Endothelial cell of umbilical vein (primary cell): Measurements from ENCODE around the gene PHACTR1. TPM values are rescaled to one million over a fixed set of nuclear protein-coding genes. Genes with fewer than 3 reads are reported as not detected.

Experiments used
- BruUV-seq: library from RNA; stranded (reverse); fragments of 400-500 nt; replicated peaks from 2 replicates; lab custom pipeline; 2021; lab: Mats Ljungman, UMichigan
- CTCF ChIA-PET: fragments of 300-600, 350-600 bp; sonication (Branson Sonifier 250); formaldehyde crosslinking; loops from one replicate; lab custom pipeline; 2021; ENCODE audit warnings: antibody characterized with exemption, inconsistent platforms; lab: Charles Lee
- POLR2A ChIA-PET: fragments of 300-600, 350-600 bp; sonication (Branson Sonifier 250); formaldehyde crosslinking; loops from one replicate; lab custom pipeline; 2021; ENCODE audit warnings: antibody characterized with exemption, inconsistent platforms; lab: Charles Lee
- DNase-seq: peaks from one replicate; pipeline ENCODE4 v3.0.0-alpha.2; 2011; ENCODE audit warnings: low read depth, low spot score
- FAIRE-seq: peaks from 2 replicates; lab custom pipeline; 2011; peaks lifted over from hg19 to GRCh38; lab: Jason Lieb, UNC
- H2AFZ ChIP-seq: 2 replicates; pipeline ENCODE4 v1.6.0; 2012; ENCODE audit warnings: low read depth, low read length, control low read depth, inconsistent platforms
- H3K27ac ChIP-seq: 2 replicates; pipeline ENCODE4 v1.5.1; 2011; ENCODE audit warnings: low read depth, mild to moderate bottlenecking, control low read depth, low read length, moderate library complexity; ENCODE audit not compliant: insufficient read depth
- H3K27me3 ChIP-seq, 2 experiments: 2 replicates each; pipeline versions ENCODE4 v1.6.0 to v1.6.1; 2011; ENCODE audit warnings: low read length in 2 of 2, mixed read lengths in 1 of 2; ENCODE audit not compliant: control insufficient read depth in 2 of 2, insufficient read depth in 2 of 2
- H3K36me3 ChIP-seq, 2 experiments: 2 replicates in 1 of 2; 3 replicates in 1 of 2; pipeline ENCODE4 v1.5.1; 2011; ENCODE audit warnings: low read length in 2 of 2, mild to moderate bottlenecking in 1 of 2, moderate library complexity in 1 of 2; ENCODE audit not compliant: control insufficient read depth in 2 of 2, insufficient read depth in 2 of 2; ENCODE audit errors: extremely low read depth in 1 of 2
- H3K4me1 ChIP-seq: 3 replicates; pipeline ENCODE4 v1.5.1; 2011; ENCODE audit warnings: mild to moderate bottlenecking, low read length; ENCODE audit not compliant: control insufficient read depth, insufficient read depth; ENCODE audit errors: extremely low read depth
- H3K4me2 ChIP-seq: 2 replicates; pipeline ENCODE4 v1.6.1; 2011; ENCODE audit warnings: low read length, control low read depth, mixed read lengths; ENCODE audit not compliant: insufficient read depth
- H3K4me3 ChIP-seq, 3 experiments: fragments of 200-600 bp in 1 of 3; sonication (generic), shearing (Covaris generic) in 1 of 3; replicated peaks in 1 of 3; 2 replicates each; pipeline ENCODE4 v1.5.1; 2011 to 2016; ENCODE audit warnings: control low read depth in 3 of 3, low read length in 3 of 3, mild to moderate bottlenecking in 2 of 3, inconsistent platforms in 1 of 3, low read depth in 1 of 3, moderate library complexity in 1 of 3; ENCODE audit not compliant: insufficient read depth in 1 of 3
- H3K79me2 ChIP-seq: 2 replicates; pipeline ENCODE4 v1.6.0; 2012; ENCODE audit warnings: low read length, inconsistent platforms; ENCODE audit not compliant: control insufficient read depth, insufficient read depth
- H3K9ac ChIP-seq: replicated peaks from 2 replicates; pipeline ENCODE3; 2011; ENCODE audit warnings: low read length, control low read depth; ENCODE audit not compliant: insufficient read depth; ENCODE audit errors: extremely low read depth
- H3K9me1 ChIP-seq: replicated peaks from 3 replicates; pipeline ENCODE4 v1.6.0; 2011; ENCODE audit warnings: mild to moderate bottlenecking, low read length; ENCODE audit not compliant: control insufficient read depth, insufficient read depth; ENCODE audit errors: extremely low read depth
- H3K9me3 ChIP-seq: replicated peaks from 2 replicates; pipeline ENCODE4 v1.5.1; 2012; ENCODE audit warnings: low read length, inconsistent platforms; ENCODE audit not compliant: control insufficient read depth, insufficient read depth
- H4K20me1 ChIP-seq: replicated peaks from 2 replicates; pipeline ENCODE3; 2011; ENCODE audit warnings: mild to moderate bottlenecking, low read length; ENCODE audit not compliant: control insufficient read depth, insufficient read depth; ENCODE audit errors: extremely low read depth
- CTCF ChIP-seq, 2 donors: IDR thresholded peaks; 1 replicate in 1 of 2; 2 replicates in 1 of 2; pipeline ENCODE4 v1.5.1; 2011; ENCODE audit warnings: low read length in 2 of 2, mild to moderate bottlenecking in 2 of 2, moderate library complexity in 2 of 2, control low read depth in 1 of 2, inconsistent platforms in 1 of 2, low read depth in 1 of 2; ENCODE audit not compliant: insufficient read depth in 1 of 2; ENCODE audit errors: extremely low read depth in 1 of 2
- EZH2 ChIP-seq: IDR thresholded peaks from 2 replicates; pipeline ENCODE4 v1.6.1; 2012; ENCODE audit warnings: borderline replicate concordance, low read depth, mild to moderate bottlenecking, moderate library complexity, low read length, inconsistent platforms; ENCODE audit not compliant: severe bottlenecking
- FOS ChIP-seq: IDR thresholded peaks from 2 replicates; pipeline ENCODE4 v1.6.1; 2011; ENCODE audit warnings: mild to moderate bottlenecking, low read length, moderate library complexity, borderline replicate concordance; ENCODE audit not compliant: insufficient read depth
- GATA2 ChIP-seq: IDR thresholded peaks from 2 replicates; pipeline ENCODE4 v1.7.0; 2011; ENCODE audit warnings: low read depth, mild to moderate bottlenecking, moderate library complexity, mixed read lengths, low read length; ENCODE audit not compliant: insufficient read length, insufficient read depth
- JUN ChIP-seq: IDR thresholded peaks from 2 replicates; pipeline ENCODE4 v1.6.1; 2011; ENCODE audit warnings: borderline replicate concordance, low read depth; ENCODE audit not compliant: insufficient read length, insufficient read depth
- MAX ChIP-seq: IDR thresholded peaks from 2 replicates; pipeline ENCODE4 v1.6.1; 2011; ENCODE audit not compliant: insufficient read depth, insufficient read length
- MYC ChIP-seq: IDR thresholded peaks from one replicate; pipeline ENCODE4 v1.6.1; 2011; ENCODE audit warnings: mild to moderate bottlenecking, low read depth, low read length
- POLR2A ChIP-seq: IDR thresholded peaks from 2 replicates; pipeline ENCODE4 v1.6.1; 2012; ENCODE audit warnings: low read depth, mild to moderate bottlenecking, control low read depth, low read length
- POLR2AphosphoS5 ChIP-seq: IDR thresholded peaks from 2 replicates; pipeline ENCODE4 v1.6.1; 2012; ENCODE audit warnings: low read depth, mild to moderate bottlenecking, control low read depth, low read length, moderate library complexity; ENCODE audit not compliant: insufficient read depth
- dilution Hi-C: fragments of 300-500 bp; cut with MboI; formaldehyde crosslinking; loops from one replicate; pipeline ENCODE4 v1.15.0; 2019; ENCODE audit warnings: low sequenced_read_pairs; ENCODE audit not compliant: extremely low pct_ligation_motif_present
- intact Hi-C: fragments of 100-400 bp; cut with micrococcal nuclease; formaldehyde crosslinking; loops from one replicate; pipeline ENCODE4 v1.10.0; 2022
- polyA plus RNA-seq, 4 experiments: library from polyadenylated mRNA; depleted of rRNA in 3 of 4; stranded (reverse) in 3 of 4; unstranded in 1 of 4; fragments of >200 nt; gene quantifications; 2 replicates each; pipeline versions ENCODE4 v1.2.1 to v1.2.3, GENCODE V29; 2011 to 2012; ENCODE audit warnings: missing spikeins in 1 of 4
- total RNA-seq: library from RNA; stranded (reverse); gene quantifications from 2 replicates; pipeline ENCODE4 v1.2.3, GENCODE V29; 2021

The PHACTR1 gene
- total and polyA plus RNA-seq, 2 donors (not counting 3 experiments of a cell fraction or from before 2014, with no cell fraction given): 2.4 to 23.2 TPM

GRCh38 chr6:12851123-12851695, 134.6 kb downstream of the PHACTR1 start:
- TF ChIP-seq EZH2 (no peak), POLR2AphosphoS5 (no peak), MAX (no peak), CTCF (IDR thresholded peaks at IDR 0.05; ENCODE audit: extremely low read depth in 1 of 2, insufficient read depth in 1 of 2, low read depth in 1 of 2, low read length in 2 of 2) (no peak), GATA2 (no peak), FOS (no peak), POLR2A (no peak), MYC (no peak), JUN (no peak)
- Histone ChIP-seq H3K4me2 (no peak overlapping the region), H3K4me3 (no peak overlapping the region), H3K27me3 (peaks cover 0 to 3% of the 10 kb centered on the region in 2 experiments), H4K20me1 (no peaks in the 10 kb centered on the region), H2AFZ (no peak overlapping the region), H3K9ac (no peak overlapping the region), H3K9me1 (no peaks in the 10 kb centered on the region), H3K36me3 (no peaks in the 10 kb centered on the region), H3K4me1 (no peaks in the 10 kb centered on the region), H3K79me2 (no peaks in the 10 kb centered on the region), H3K27ac (no peak overlapping the region), H3K9me3 (no peaks in the 10 kb centered on the region)
- DNase-seq (no peak), FAIRE-seq (no peak)
- no TSS peak for BruUV-seq
- CTCF ChIA-PET: no interaction called here
- intact Hi-C loops (no loop called here), dilution Hi-C loops (no loop called here)
- POLR2A ChIA-PET: no interaction called here
